Pancreas (tissue), 10 donors: ENCODE measurements around the gene NAA35. TPM values are rescaled to one million over a fixed set of nuclear protein-coding genes. Genes with fewer than 3 reads are reported as not detected.

Experiments used
- ATAC-seq, 4 donors: fragments of 200-7000 bp; cut with Tn5 transposase; one replicate each; pipeline versions ENCODE4 v1.8.0 to v1.9.1; 2020; ENCODE audit warnings: mild to moderate bottlenecking in 4 of 4, moderate library complexity in 4 of 4
- DNase-seq, 6 donors: peaks; one replicate each; pipeline ENCODE4 v3.0.0-alpha.2; 2020
- FAIRE-seq: peaks from 2 replicates; lab custom pipeline; 2012; peaks lifted over from hg19 to GRCh38; lab: Jason Lieb, UNC
- H3K27ac ChIP-seq, 4 donors: fragments of 200-600 bp; sonication (generic); 1 replicate in 3 of 4; 2 replicates in 1 of 4; pipeline versions ENCODE4 v1.5.0 to v1.8.0; 2020
- H3K27me3 ChIP-seq, 4 donors: fragments of 200-600 bp; one replicate each; pipeline ENCODE4 v1.8.0; 2021
- H3K36me3 ChIP-seq, 3 donors: fragments of 200-600 bp; sonication (generic) in 1 of 3; one replicate each; pipeline versions ENCODE4 v1.5.0 to v1.8.0; 2020 to 2021
- H3K4me1 ChIP-seq, 3 donors: fragments of 200-600 bp; one replicate each; pipeline ENCODE4 v1.8.0; 2021
- H3K4me3 ChIP-seq, 4 donors: fragments of 200-600 bp; sonication (generic) in 2 of 4; one replicate each; pipeline versions ENCODE4 v1.5.0 to v1.8.0; 2020 to 2021
- H3K9me3 ChIP-seq, 4 donors: fragments of 200-600 bp; one replicate each; pipeline ENCODE4 v1.8.0; 2021
- CTCF ChIP-seq, 4 donors: fragments of 200-600 bp; sonication (generic) in 3 of 4; IDR thresholded peaks; one replicate each; pipeline versions ENCODE4 v1.5.0 to v1.8.0; 2021; ENCODE audit warnings: antibody characterized with exemption in 4 of 4
- WGBS, 2 donors: extraction: QIAGEN DNeasy Blood & Tissue Kit; methylation state at CpG; one replicate each; pipeline ENCODE4 v1.1.7; 2013; 5-methylcytosine and 5-hydroxymethylcytosine counted together
- intact Hi-C, 3 donors: fragments of 100-400 bp; cut with DNase I; formaldehyde crosslinking; loops; one replicate each; pipeline versions ENCODE4 v1.11.1 to v1.14.2; 2022
- polyA plus RNA-seq, 2 donors: library from polyadenylated mRNA; stranded (reverse); fragments of 200-250 nt; gene quantifications; one replicate each; pipeline ENCODE4 v1.2.3, GENCODE V29; 2013
- total RNA-seq, 6 donors: library from RNA; stranded (reverse); fragmentation: NEBNext Ultra II Directional in 4 of 6; extraction: Animal tissue kit (Norgen Biotek cat#: 25700) in 4 of 6; gene quantifications; one replicate each; pipeline versions ENCODE4 v1.2.1 to v1.2.4, GENCODE V29; 2021 to 2023
- donor health status: healthy with polysubstance abuse.
- donor health status: DM: no; HTN: no; CAD: no; lungs with moderate emphysema.
- donor health status: DM: no; HTN: no; CAD: no.
- donor health status: control.
- donor health status: control.
- donor health status: Bipolar disorder and iron deficiency.
- donor health status: DM: yes; HTN: yes; CAD: no.
- donor health status: DM: no; HTN: no; CAD: no.
- donor health status: DM: no; HTN: no; CAD: no.
- donor health status: DM: yes; HTN: yes; CAD: no.

Gene NAA35
- total and polyA plus RNA-seq, 8 donors: 4.1 to 13.8 (median 11.0) TPM

- H3K4me1 ChIP-seq: peaks cover 12 to 32% (median 15%) of the 10 kb centered on the region in 3 donors
- no peaks in the 10 kb centered on the region for H3K27me3 ChIP-seq
- DNase-seq (no peak), ATAC-seq (no peak), FAIRE-seq (no peak)
- H3K9me3 ChIP-seq: no peaks in the 10 kb centered on the region
- TF ChIP-seq CTCF (IDR thresholded peaks at IDR 0.05): no peak
- H3K4me3 ChIP-seq: peak overlapping the region; percentile 21 to 95 (median 67)
- no peaks in the 10 kb centered on the region for H3K36me3 ChIP-seq
- intact Hi-C loops: no loop called here
- WGBS, 2 donors: 15 to 20% methylated on average over 13 of the region's 13 CpGs
- H3K27ac ChIP-seq: peak overlapping the region; percentile 86 to 98 (median 90)
These were observed 593 bp upstream of the NAA35 start for GRCh38 chr9:85940275-85940831.

- H3K4me1 ChIP-seq: peaks cover 12 to 32% (median 15%) of the 10 kb centered on the region in 3 donors
- no peaks in the 10 kb centered on the region for H3K9me3 ChIP-seq
- H3K4me3 ChIP-seq: peak overlapping the region; percentile 60 to 96 (median 84)
- peak overlapping the region; percentile 86 to 98 (median 90) for H3K27ac ChIP-seq
- intact Hi-C loops: no loop called here
- FAIRE-seq (no peak), DNase-seq (no peak), ATAC-seq (no peak)
- 0% methylated on average over 11 to 15 of the region's 15 CpGs for WGBS, 2 donors
- H3K36me3 ChIP-seq: no peaks in the 10 kb centered on the region
- no peaks in the 10 kb centered on the region for H3K27me3 ChIP-seq
- no peak for TF ChIP-seq CTCF (IDR thresholded peaks at IDR 0.05)
These were observed 635 bp downstream of the NAA35 start for GRCh38 chr9:85941622-85941940.

GRCh38 chr9:85941966-85942912 lies 1.3 kb downstream of the NAA35 start:
- intact Hi-C loops: no loop called here
- FAIRE-seq: no peak
- H3K27me3 ChIP-seq: no peaks in the 10 kb centered on the region
- no peak for DNase-seq
- no peak for ATAC-seq
- TF ChIP-seq CTCF (IDR thresholded peaks at IDR 0.05): no peak
- peaks cover 0 to 3% (median 0%) of the 10 kb centered on the region in 3 donors for H3K36me3 ChIP-seq
- no peaks in the 10 kb centered on the region for H3K9me3 ChIP-seq
- peak overlapping the region; percentile 86 to 98 (median 90) for H3K27ac ChIP-seq
- H3K4me1 ChIP-seq: peaks cover 12 to 32% (median 15%) of the 10 kb centered on the region in 3 donors
- H3K4me3 ChIP-seq: peak overlapping the region; percentile 60 to 96 (median 84)
- 21 to 23% methylated on average over 8 of the region's 8 CpGs for WGBS, 2 donors

GRCh38 chr9:85942913-85943709 lies 2.2 kb downstream of the NAA35 start:
- ATAC-seq (no peak), DNase-seq (no peak), FAIRE-seq (no peak)
- Histone ChIP-seq H3K4me3 (no peak overlapping the region), H3K27me3 (no peaks in the 10 kb centered on the region), H3K4me1 (peaks cover 12 to 29% (median 12%) of the 10 kb centered on the region in 3 donors), H3K36me3 (peaks cover 0 to 6% (median 0%) of the 10 kb centered on the region in 3 donors), H3K9me3 (no peaks in the 10 kb centered on the region), H3K27ac (no peak overlapping the region)
- intact Hi-C loops: no loop called here
- WGBS, 2 donors: 23 to 27% methylated on average over 3 of the region's 3 CpGs
- TF ChIP-seq CTCF (IDR thresholded peaks at IDR 0.05): no peak
